GM23248 (cell line): Measurements from ENCODE around the gene MDGA2. TPM values are rescaled to one million over a fixed set of nuclear protein-coding genes. Genes with fewer than 3 reads are reported as not detected.

Source experiments
- DNase-seq: peaks from one replicate; pipeline ENCODE4 v3.0.0-alpha.2; 2015
- H2AFZ ChIP-seq: fragments of 200-600 bp; sonication (generic); 2 replicates; pipeline ENCODE4 v1.6.1; 2016; ENCODE audit warnings: antibody characterized with exemption
- H3F3A ChIP-seq: fragments of 200-600 bp; sonication (generic); 2 replicates; pipeline ENCODE4 v1.6.1; 2016; ENCODE audit warnings: mild to moderate bottlenecking, antibody characterized with exemption, mixed run types; ENCODE audit not compliant: insufficient read depth
- H3K27ac ChIP-seq: fragments of 200-600 bp; sonication (generic); 2 replicates; pipeline ENCODE4 v1.5.1; 2016; ENCODE audit warnings: mild to moderate bottlenecking
- H3K27me3 ChIP-seq: fragments of 200-600 bp; sonication (generic); replicated peaks from 2 replicates; pipeline ENCODE4 v1.6.1; 2016; ENCODE audit warnings: mild to moderate bottlenecking; ENCODE audit not compliant: insufficient read depth
- H3K36me3 ChIP-seq: fragments of 200-600 bp; sonication (generic); 2 replicates; pipeline ENCODE4 v1.6.1; 2016; ENCODE audit warnings: low read depth, mild to moderate bottlenecking
- H3K4me1 ChIP-seq: fragments of 200-600 bp; sonication (generic); 2 replicates; pipeline ENCODE4 v1.6.1; 2016; ENCODE audit warnings: mild to moderate bottlenecking; ENCODE audit not compliant: insufficient read depth
- H3K4me2 ChIP-seq: fragments of 200-600 bp; sonication (generic); one replicate; pipeline ENCODE4 v1.6.1; 2016; ENCODE audit warnings: mild to moderate bottlenecking; ENCODE audit not compliant: unreplicated experiment
- H3K4me3 ChIP-seq: fragments of 200-600 bp; sonication (generic); 2 replicates; pipeline ENCODE4 v1.5.1; 2016; ENCODE audit warnings: mild to moderate bottlenecking
- H3K79me2 ChIP-seq: fragments of 200-600 bp; sonication (generic); 2 replicates; pipeline ENCODE4 v1.6.1; 2016; ENCODE audit warnings: mild to moderate bottlenecking; ENCODE audit not compliant: insufficient read depth
- H3K9ac ChIP-seq: fragments of 200-600 bp; sonication (generic); 2 replicates; pipeline ENCODE4 v1.6.1; 2016; ENCODE audit warnings: mild to moderate bottlenecking
- H3K9me2 ChIP-seq: fragments of 200-600 bp; sonication (generic); 2 replicates; pipeline ENCODE4 v1.6.1; 2016; ENCODE audit warnings: mixed run types, mild to moderate bottlenecking, moderate library complexity; ENCODE audit not compliant: insufficient read depth
- H3K9me3 ChIP-seq: fragments of 200-600 bp; sonication (generic); one replicate; pipeline ENCODE4 v1.6.1; 2017; ENCODE audit warnings: low read depth
- H4K20me1 ChIP-seq: fragments of 200-600 bp; sonication (generic); 2 replicates; pipeline ENCODE4 v1.6.0; 2016; ENCODE audit not compliant: insufficient read depth
- EZH2 ChIP-seq: fragments of 200-600 bp; sonication (generic); IDR thresholded peaks from 2 replicates; pipeline ENCODE4 v1.6.1; 2018; ENCODE audit warnings: antibody characterized with exemption, mild to moderate bottlenecking; ENCODE audit not compliant: insufficient read depth, poor library complexity, severe bottlenecking
- EZH2phosphoT487 ChIP-seq: fragments of 200-600 bp; sonication (generic); IDR thresholded peaks from 2 replicates; pipeline ENCODE4 v1.6.1; 2018; ENCODE audit warnings: antibody characterized with exemption, moderate library complexity, mild to moderate bottlenecking, low read depth; ENCODE audit not compliant: insufficient read depth
- WGBS, 2 experiments: methylation state at CpG; one replicate each; pipeline ENCODE4 v1.1.6; 2015 to 2017; ENCODE audit warnings: low lambda C conversion rate in 2 of 2, low coverage in 1 of 2; ENCODE audit errors: missing lambda C conversion rate in 2 of 2; 5-methylcytosine and 5-hydroxymethylcytosine counted together
- in situ Hi-C: fragments of 300-500 bp; cut with MboI; formaldehyde crosslinking; loops from 2 replicates; pipeline ENCODE4 v1.15.0; 2020
- polyA plus RNA-seq: library from polyadenylated mRNA; unstranded; fragments of >200 nt; fragmentation: Nextera tagmentation; extraction: Ambion mirVana; gene quantifications from 2 replicates; pipeline ENCODE4 v1.2.1, GENCODE V29; 2016
- total RNA-seq: library from RNA; depleted of rRNA; stranded (reverse); fragments of >200 nt; shearing (Covaris generic); gene quantifications from 2 replicates; pipeline ENCODE4 v1.2.3, GENCODE V29; 2014

MDGA2 gene
- total and polyA plus RNA-seq, 2 experiments from 2014 or later, result not detected

- H4K20me1 ChIP-seq, result no peaks in the 10 kb centered on the region
- H3K9ac ChIP-seq, result no peak overlapping the region
- H3K4me2 ChIP-seq, result no peak overlapping the region
- no peaks in the 10 kb centered on the region for H3K4me1 ChIP-seq
- H3K79me2 ChIP-seq, result no peaks in the 10 kb centered on the region
- H3K4me3 ChIP-seq, result no peak overlapping the region
- DNase-seq, result no peak
- H3K9me2 ChIP-seq, result no peaks in the 10 kb centered on the region
- H3F3A ChIP-seq, result no peaks in the 10 kb centered on the region
- no peaks in the 10 kb centered on the region for H3K36me3 ChIP-seq
- no peak for TF ChIP-seq EZH2
- WGBS, 2 experiments, result 33 to 35% methylated on average over 4 of the region's 4 CpGs
- H3K9me3 ChIP-seq, result no peaks in the 10 kb centered on the region
- no peaks in the 10 kb centered on the region for H3K27me3 ChIP-seq
- no peak overlapping the region for H3K27ac ChIP-seq
- no peak overlapping the region for H2AFZ ChIP-seq
- in situ Hi-C loops, result no loop called here
Measured at GRCh38 chr14:47223656-47224055, 451.7 kb downstream of the MDGA2 start.

GRCh38 chr14:47220096-47220495 lies 455.3 kb downstream of the MDGA2 start:
- DNase-seq, result no peak
- Histone ChIP-seq H3K4me2 (no peak overlapping the region), H3K79me2 (no peaks in the 10 kb centered on the region), H3K27me3 (no peaks in the 10 kb centered on the region), H3K9me2 (no peaks in the 10 kb centered on the region), H3K4me3 (no peak overlapping the region), H2AFZ (no peak overlapping the region), H3K9ac (no peak overlapping the region), H3K36me3 (no peaks in the 10 kb centered on the region), H3F3A (no peaks in the 10 kb centered on the region), H3K27ac (no peak overlapping the region), H4K20me1 (no peaks in the 10 kb centered on the region), H3K4me1 (no peaks in the 10 kb centered on the region), H3K9me3 (no peaks in the 10 kb centered on the region)
- TF ChIP-seq EZH2phosphoT487 (no peak), EZH2 (no peak)
- 31 to 48% methylated on average over 2 of the region's 2 CpGs for WGBS, 2 experiments
- in situ Hi-C loops, result no loop called here

- Histone ChIP-seq H3K9me3 (no peaks in the 10 kb centered on the region), H3F3A (no peaks in the 10 kb centered on the region), H3K27ac (no peak overlapping the region), H3K9ac (no peak overlapping the region), H3K4me2 (no peak overlapping the region), H3K9me2 (no peaks in the 10 kb centered on the region), H4K20me1 (no peaks in the 10 kb centered on the region), H2AFZ (no peak overlapping the region), H3K79me2 (no peaks in the 10 kb centered on the region), H3K4me1 (no peaks in the 10 kb centered on the region), H3K4me3 (no peak overlapping the region), H3K36me3 (no peaks in the 10 kb centered on the region), H3K27me3 (no peaks in the 10 kb centered on the region)
- in situ Hi-C loops, result no loop called here
- no peak for TF ChIP-seq EZH2
- no peak for TF ChIP-seq EZH2phosphoT487
- WGBS, 2 experiments, result 33 to 38% methylated on average over 1 of the region's 1 CpG
- no peak for DNase-seq
Measured at GRCh38 chr14:47211263-47211662, 464.1 kb downstream of the MDGA2 start.

- Histone ChIP-seq H3K9ac (no peak overlapping the region), H3K9me2 (no peaks in the 10 kb centered on the region), H3K4me2 (no peak overlapping the region), H3K36me3 (no peaks in the 10 kb centered on the region), H3K27me3 (no peaks in the 10 kb centered on the region), H3K4me1 (no peaks in the 10 kb centered on the region), H4K20me1 (no peaks in the 10 kb centered on the region), H3K9me3 (no peaks in the 10 kb centered on the region), H3F3A (no peaks in the 10 kb centered on the region), H2AFZ (no peak overlapping the region), H3K4me3 (no peak overlapping the region), H3K27ac (no peak overlapping the region), H3K79me2 (no peaks in the 10 kb centered on the region)
- no peak for DNase-seq
- no peak for TF ChIP-seq EZH2phosphoT487
- TF ChIP-seq EZH2, result no peak
- in situ Hi-C loops, result no loop called here
Measured at GRCh38 chr14:47210099-47210498, 465.3 kb downstream of the MDGA2 start.

- H3K9ac ChIP-seq, result no peak overlapping the region
- in situ Hi-C loops, result no loop called here
- H3K9me3 ChIP-seq, result no peaks in the 10 kb centered on the region
- no peaks in the 10 kb centered on the region for H3K27me3 ChIP-seq
- DNase-seq, result no peak
- H3K4me1 ChIP-seq, result no peaks in the 10 kb centered on the region
- H2AFZ ChIP-seq, result no peak overlapping the region
- no peaks in the 10 kb centered on the region for H3F3A ChIP-seq
- no peaks in the 10 kb centered on the region for H4K20me1 ChIP-seq
- no peaks in the 10 kb centered on the region for H3K36me3 ChIP-seq
- no peak for TF ChIP-seq EZH2phosphoT487
- TF ChIP-seq EZH2, result no peak
- no peak overlapping the region for H3K4me3 ChIP-seq
- H3K4me2 ChIP-seq, result no peak overlapping the region
- H3K27ac ChIP-seq, result no peak overlapping the region
- WGBS, 2 experiments, result 72 to 80% methylated on average over 2 of the region's 2 CpGs
- no peaks in the 10 kb centered on the region for H3K79me2 ChIP-seq
- no peaks in the 10 kb centered on the region for H3K9me2 ChIP-seq
Measured at GRCh38 chr14:47208434-47208833, 467.0 kb downstream of the MDGA2 start.
